OCI-LY1 (cell line): ENCODE results near the gene SLC12A3.
"Not testable (repeated sequence)": the region's sequence is repeated elsewhere in the genome, so short reads cannot be mapped to it uniquely, and the experiment has no call there.

Experiments used
- H2AFZ ChIP-seq: fragments of 200-600 bp; sonication (generic), shearing (Covaris generic); 2 replicates; pipeline ENCODE4 v1.6.0; 2014; ENCODE audit warnings: antibody characterized with exemption, mild to moderate bottlenecking, low read length
- H3F3A ChIP-seq: fragments of 200-600 bp; sonication (generic), shearing (Covaris generic); 2 replicates; pipeline ENCODE4 v1.6.0; 2014; ENCODE audit warnings: mild to moderate bottlenecking, antibody characterized with exemption, low read length, moderate library complexity; ENCODE audit not compliant: insufficient read depth
- H3K27ac ChIP-seq: fragments of 200-600 bp; sonication (generic); 2 replicates; pipeline ENCODE4 v1.5.1; 2014; ENCODE audit warnings: low read length, mixed run types, mild to moderate bottlenecking, low read depth; ENCODE audit not compliant: poor library complexity, severe bottlenecking
- H3K27me3 ChIP-seq: fragments of 200-600 bp; sonication (generic); 2 replicates; pipeline ENCODE4 v1.6.0; 2014; ENCODE audit warnings: antibody characterized with exemption, mild to moderate bottlenecking, low read length, moderate library complexity; ENCODE audit not compliant: insufficient read depth
- H3K36me3 ChIP-seq: fragments of 200-600 bp; sonication (generic); 2 replicates; pipeline ENCODE4 v1.6.1; 2014; ENCODE audit warnings: mild to moderate bottlenecking, antibody characterized with exemption, low read length, moderate library complexity, mixed read lengths; ENCODE audit not compliant: insufficient read depth
- H3K4me1 ChIP-seq: fragments of 200-600 bp; sonication (generic); 2 replicates; pipeline ENCODE4 v1.5.1; 2014; ENCODE audit warnings: mild to moderate bottlenecking, low read length, moderate library complexity; ENCODE audit not compliant: insufficient read depth, severe bottlenecking
- H3K4me2 ChIP-seq: fragments of 200-600 bp; sonication (generic), shearing (Covaris generic); 2 replicates; pipeline ENCODE4 v1.6.1; 2014; ENCODE audit warnings: low read length
- H3K4me3 ChIP-seq: fragments of 200-600 bp; sonication (generic); 2 replicates; pipeline ENCODE4 v1.5.1; 2014; ENCODE audit warnings: low read length, low read depth, mild to moderate bottlenecking, mixed read lengths; ENCODE audit not compliant: poor library complexity, severe bottlenecking
- H3K79me2 ChIP-seq: fragments of 200-600 bp; shearing (Covaris generic); 2 replicates; pipeline ENCODE4 v1.6.1; 2016; ENCODE audit warnings: mixed run types, low read length, mixed read lengths; ENCODE audit not compliant: insufficient read depth
- H3K9ac ChIP-seq: fragments of 200-600 bp; sonication (generic), shearing (Covaris generic); 2 replicates; pipeline ENCODE4 v1.6.1; 2014; ENCODE audit warnings: mild to moderate bottlenecking, low read length, mixed read lengths
- H3K9me2 ChIP-seq: fragments of 200-600 bp; sonication (generic), shearing (Covaris generic); 2 replicates; pipeline ENCODE4 v1.6.1; 2014; ENCODE audit warnings: low read depth, mild to moderate bottlenecking, low read length, mixed read lengths
- H3K9me3 ChIP-seq: fragments of 200-600 bp; shearing (Covaris generic); 2 replicates; pipeline ENCODE4 v1.6.1; 2014; ENCODE audit warnings: low read length, mixed read lengths
- H4K20me1 ChIP-seq: fragments of 200-600 bp; sonication (generic), shearing (Covaris generic); 2 replicates; pipeline ENCODE4 v1.6.0; 2016; ENCODE audit warnings: mild to moderate bottlenecking, low read length; ENCODE audit not compliant: insufficient read depth
- CTCF ChIP-seq: fragments of 200-600 bp; sonication (generic), shearing (Covaris generic); IDR thresholded peaks from 2 replicates; pipeline ENCODE4 v1.5.1; 2017; ENCODE audit warnings: mild to moderate bottlenecking, antibody characterized with exemption, low read length, moderate library complexity, mixed read lengths
- EZH2 ChIP-seq: fragments of 200-600 bp; sonication (generic), shearing (Covaris generic); IDR thresholded peaks from 2 replicates; pipeline ENCODE4 v1.8.0; 2017; ENCODE audit warnings: borderline replicate concordance, mixed run types, mild to moderate bottlenecking, antibody characterized with exemption, low read length, moderate library complexity, mixed read lengths

The SLC12A3 gene

DNA sequence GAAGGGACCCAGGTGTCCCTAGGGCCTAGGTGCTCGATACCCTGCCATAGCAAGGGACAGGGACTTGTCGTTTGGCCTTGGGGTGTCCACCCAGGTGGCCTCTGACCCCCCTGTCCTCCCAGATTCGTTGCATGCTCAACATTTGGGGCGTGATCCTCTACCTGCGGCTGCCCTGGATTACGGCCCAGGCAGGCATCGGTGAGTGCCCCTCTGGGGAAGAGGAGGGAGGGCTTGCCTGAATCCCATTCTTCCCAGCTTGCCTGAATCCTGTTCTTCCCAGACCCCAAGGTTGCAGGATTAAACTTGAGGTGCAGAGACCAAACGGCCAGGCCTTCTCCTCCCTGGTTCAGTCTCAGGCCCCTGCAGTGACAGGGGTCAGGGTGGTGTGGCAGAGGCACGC is 3.2 kb downstream of the SLC12A3 start:
- no peaks in the 10 kb centered on the region for H3K79me2 ChIP-seq
- H3K27ac ChIP-seq = no peak overlapping the region
- no peaks in the 10 kb centered on the region for H4K20me1 ChIP-seq
- H2AFZ ChIP-seq = no peak overlapping the region
- H3K4me3 ChIP-seq = no peak overlapping the region
- H3K9ac ChIP-seq = no peak overlapping the region
- H3K27me3 ChIP-seq = no peaks in the 10 kb centered on the region
- H3F3A ChIP-seq = no peaks in the 10 kb centered on the region
- no peak for TF ChIP-seq EZH2
- no peak for TF ChIP-seq CTCF
- no peaks in the 10 kb centered on the region for H3K9me3 ChIP-seq
- H3K36me3 ChIP-seq = no peaks in the 10 kb centered on the region
- peaks cover 22% of the 10 kb centered on the region for H3K4me1 ChIP-seq
- no peak overlapping the region for H3K4me2 ChIP-seq
- no peaks in the 10 kb centered on the region for H3K9me2 ChIP-seq

DNA sequence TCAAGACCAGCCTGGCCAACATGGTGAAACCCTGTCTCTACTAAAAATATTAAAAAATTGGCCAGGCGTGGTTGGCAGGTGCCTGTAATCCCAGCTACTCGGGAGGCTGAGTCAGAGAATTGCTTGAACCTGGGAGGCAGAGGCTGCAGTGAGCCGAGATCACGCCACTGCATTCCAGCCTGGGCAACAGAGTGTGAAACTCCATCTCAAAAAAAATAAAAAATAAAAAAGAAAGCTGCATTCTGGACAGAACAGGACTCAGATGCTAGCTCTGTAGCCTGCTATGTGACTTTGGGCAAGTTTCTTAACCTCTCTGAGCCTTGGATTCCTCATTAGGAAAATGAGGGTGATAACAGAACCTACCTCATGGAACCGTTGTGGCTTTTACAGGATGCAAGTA is 3.8 kb downstream of the SLC12A3 start:
- H3K79me2 ChIP-seq, H4K20me1 ChIP-seq, H3K27ac ChIP-seq, H3K27me3 ChIP-seq, H2AFZ ChIP-seq, H3K4me2 ChIP-seq, H3K36me3 ChIP-seq, H3K9ac ChIP-seq, H3K9me3 ChIP-seq, H3K4me3 ChIP-seq, H3F3A ChIP-seq, H3K9me2 ChIP-seq: not testable (repeated sequence)
- H3K4me1 ChIP-seq = peaks cover 22% of the 10 kb centered on the region

DNA sequence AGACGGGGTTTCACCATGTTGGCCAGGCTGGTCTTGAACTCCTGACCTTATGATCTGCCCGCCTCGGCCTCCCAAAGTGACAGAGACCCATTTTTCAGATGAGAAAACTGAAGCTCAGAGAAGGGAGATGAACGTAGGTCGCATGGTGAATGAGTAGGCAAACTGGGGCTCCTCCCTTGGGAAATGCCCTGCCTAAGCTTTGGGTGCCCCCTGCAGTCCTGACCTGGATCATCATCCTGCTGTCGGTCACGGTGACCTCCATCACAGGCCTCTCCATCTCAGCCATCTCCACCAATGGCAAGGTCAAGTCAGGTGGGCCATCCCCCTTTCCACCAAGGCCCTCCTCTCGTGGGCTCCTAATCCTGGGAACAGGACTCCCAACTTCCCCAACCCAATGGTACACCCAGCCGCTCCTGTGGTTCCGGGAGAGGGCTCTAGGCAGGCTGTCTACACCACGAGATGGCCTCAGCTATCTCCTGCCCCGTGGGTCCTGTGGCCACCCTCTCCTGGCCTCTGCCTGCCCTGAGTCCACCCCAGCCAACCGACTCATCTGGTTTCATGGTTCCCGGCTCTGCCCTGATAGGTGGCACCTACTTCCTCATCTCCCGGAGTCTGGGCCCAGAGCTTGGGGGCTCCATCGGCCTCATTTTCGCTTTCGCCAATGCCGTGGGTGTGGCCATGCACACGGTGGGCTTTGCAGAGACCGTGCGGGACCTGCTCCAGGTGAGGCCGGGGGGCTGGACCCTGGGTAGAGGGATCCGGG is 4.7 kb downstream of the SLC12A3 start:
- Histone ChIP-seq H4K20me1 (no peaks in the 10 kb centered on the region), H3K4me2 (peak overlapping the region; percentile 13; the same call in 1 of the 2 replicates), H3F3A (no peaks in the 10 kb centered on the region), H3K9me2 (no peaks in the 10 kb centered on the region), H3K79me2 (no peaks in the 10 kb centered on the region), H3K4me3 (no peak overlapping the region), H3K4me1 (peaks cover 22% of the 10 kb centered on the region), H3K9me3 (no peaks in the 10 kb centered on the region), H3K9ac (no peak overlapping the region), H3K36me3 (no peaks in the 10 kb centered on the region), H2AFZ (no peak overlapping the region), H3K27me3 (no peaks in the 10 kb centered on the region), H3K27ac (no peak overlapping the region)
- TF ChIP-seq CTCF (peak; percentile 52; the same call in 1 of the 2 replicates), EZH2 (no peak)

GRCh38 chr16:56870276-56870888 is 5.4 kb downstream of the SLC12A3 start:
- peak overlapping the region; percentile 13; the same call in 1 of the 2 replicates for H3K4me2 ChIP-seq
- H3K9me2 ChIP-seq = no peaks in the 10 kb centered on the region
- H3K27me3 ChIP-seq = no peaks in the 10 kb centered on the region
- no peaks in the 10 kb centered on the region for H3K9me3 ChIP-seq
- peaks cover 22% of the 10 kb centered on the region for H3K4me1 ChIP-seq
- H4K20me1 ChIP-seq = no peaks in the 10 kb centered on the region
- TF ChIP-seq CTCF (no peak), EZH2 (no peak)
- H3K36me3 ChIP-seq = no peaks in the 10 kb centered on the region
- no peak overlapping the region for H3K4me3 ChIP-seq
- H2AFZ ChIP-seq = no peak overlapping the region
- H3K27ac ChIP-seq = no peak overlapping the region
- H3K9ac ChIP-seq = no peak overlapping the region
- H3F3A ChIP-seq = no peaks in the 10 kb centered on the region
- H3K79me2 ChIP-seq = no peaks in the 10 kb centered on the region
